Measurements from ENCODE around the gene EPSTI1. TPM values are rescaled to one million over a fixed set of nuclear protein-coding genes. Genes with fewer than 3 reads are reported as not detected.

The EPSTI1 gene
- polyA plus RNA-seq, 1 donor from 2014 or later: not detected

- H3K4me2 ChIP-seq (ENCODE audit: low read length): no peak overlapping the region
- H3K9me3 ChIP-seq (ENCODE audit: low read length): no peaks in the 10 kb centered on the region
- no peak for TF ChIP-seq CTCF (IDR thresholded peaks at IDR 0.05; ENCODE audit: poor library complexity, severe bottlenecking)
- no peak for TF ChIP-seq POLR2AphosphoS5 (IDR thresholded peaks at IDR 0.05)
- TF ChIP-seq SMC3 (conservative IDR thresholded peaks at IDR 0.05; ENCODE audit: poor library complexity): no peak
- no peak for TF ChIP-seq MXI1 (conservative IDR thresholded peaks at IDR 0.05; ENCODE audit: poor library complexity, severe bottlenecking)
- no peak for TF ChIP-seq RAD21 (conservative IDR thresholded peaks at IDR 0.05)
- TF ChIP-seq, protein P1, sequence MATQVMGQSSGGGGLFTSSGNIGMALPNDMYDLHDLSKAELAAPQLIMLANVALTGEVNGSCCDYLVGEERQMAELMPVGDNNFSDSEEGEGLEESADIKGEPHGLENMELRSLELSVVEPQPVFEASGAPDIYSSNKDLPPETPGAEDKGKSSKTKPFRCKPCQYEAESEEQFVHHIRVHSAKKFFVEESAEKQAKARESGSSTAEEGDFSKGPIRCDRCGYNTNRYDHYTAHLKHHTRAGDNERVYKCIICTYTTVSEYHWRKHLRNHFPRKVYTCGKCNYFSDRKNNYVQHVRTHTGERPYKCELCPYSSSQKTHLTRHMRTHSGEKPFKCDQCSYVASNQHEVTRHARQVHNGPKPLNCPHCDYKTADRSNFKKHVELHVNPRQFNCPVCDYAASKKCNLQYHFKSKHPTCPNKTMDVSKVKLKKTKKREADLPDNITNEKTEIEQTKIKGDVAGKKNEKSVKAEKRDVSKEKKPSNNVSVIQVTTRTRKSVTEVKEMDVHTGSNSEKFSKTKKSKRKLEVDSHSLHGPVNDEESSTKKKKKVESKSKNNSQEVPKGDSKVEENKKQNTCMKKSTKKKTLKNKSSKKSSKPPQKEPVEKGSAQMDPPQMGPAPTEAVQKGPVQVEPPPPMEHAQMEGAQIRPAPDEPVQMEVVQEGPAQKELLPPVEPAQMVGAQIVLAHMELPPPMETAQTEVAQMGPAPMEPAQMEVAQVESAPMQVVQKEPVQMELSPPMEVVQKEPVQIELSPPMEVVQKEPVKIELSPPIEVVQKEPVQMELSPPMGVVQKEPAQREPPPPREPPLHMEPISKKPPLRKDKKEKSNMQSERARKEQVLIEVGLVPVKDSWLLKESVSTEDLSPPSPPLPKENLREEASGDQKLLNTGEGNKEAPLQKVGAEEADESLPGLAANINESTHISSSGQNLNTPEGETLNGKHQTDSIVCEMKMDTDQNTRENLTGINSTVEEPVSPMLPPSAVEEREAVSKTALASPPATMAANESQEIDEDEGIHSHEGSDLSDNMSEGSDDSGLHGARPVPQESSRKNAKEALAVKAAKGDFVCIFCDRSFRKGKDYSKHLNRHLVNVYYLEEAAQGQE (IDR thresholded peaks at IDR 0.05; ENCODE audit: borderline replicate concordance): no peak
- no peak for TF ChIP-seq EZH2 (IDR thresholded peaks at IDR 0.05; ENCODE audit: borderline replicate concordance, insufficient read depth, low read length, poor library complexity, severe bottlenecking)
- TF ChIP-seq EP300 (conservative IDR thresholded peaks at IDR 0.05; ENCODE audit: poor library complexity, severe bottlenecking): no peak
- no peak for TF ChIP-seq TAF1 (IDR thresholded peaks at IDR 0.05; ENCODE audit: low read depth)
- H3K27me3 ChIP-seq (ENCODE audit: insufficient read depth, low read depth, low read length): no peaks in the 10 kb centered on the region
- H3K36me3 ChIP-seq (ENCODE audit: insufficient read depth, low read length): no peaks in the 10 kb centered on the region
- no peaks in the 10 kb centered on the region for H3K9me2 ChIP-seq (ENCODE audit: insufficient read depth, low read length)
- H3K4me3 ChIP-seq (ENCODE audit: low read length): no peak overlapping the region
- H2AFZ ChIP-seq (ENCODE audit: low read depth, low read length): no peak overlapping the region
- H4K20me1 ChIP-seq (ENCODE audit: insufficient read depth): no peaks in the 10 kb centered on the region
- no peaks in the 10 kb centered on the region for H3K79me2 ChIP-seq (replicated peaks; ENCODE audit: insufficient read depth, low read length)
- H3K9ac ChIP-seq (ENCODE audit: low read length): no peak overlapping the region
- no peaks in the 10 kb centered on the region for H3F3A ChIP-seq (ENCODE audit: insufficient read depth, low read length, poor library complexity, severe bottlenecking)
- H3K27ac ChIP-seq (ENCODE audit: low read length): no peak overlapping the region
Measured at GRCh38 chr13:42947925-42948324, 44.1 kb downstream of the EPSTI1 start.

DNA sequence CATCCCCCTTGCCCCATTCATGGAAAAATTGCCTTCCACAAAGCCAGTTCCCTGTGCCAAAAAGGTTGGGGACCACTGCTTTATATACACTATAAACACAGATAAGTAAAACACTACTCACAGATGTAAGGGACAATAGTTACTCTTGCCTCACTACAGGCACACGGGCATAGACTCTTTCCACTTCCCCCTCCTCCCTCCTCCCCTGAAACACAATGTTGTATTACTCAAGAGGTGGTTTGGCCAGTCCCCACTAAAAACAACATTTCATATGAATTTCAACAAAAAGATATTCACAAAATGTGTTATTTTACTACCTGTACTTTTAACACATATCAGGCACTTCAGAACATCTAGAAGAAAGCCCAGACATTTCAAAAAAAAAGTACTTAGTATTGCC lies 45.1 kb downstream of the EPSTI1 start:
- TF ChIP-seq CTCF (IDR thresholded peaks at IDR 0.05; ENCODE audit: poor library complexity, severe bottlenecking) (no peak), RAD21 (conservative IDR thresholded peaks at IDR 0.05) (no peak), TAF1 (IDR thresholded peaks at IDR 0.05; ENCODE audit: low read depth) (no peak), POLR2AphosphoS5 (IDR thresholded peaks at IDR 0.05) (no peak), SMC3 (conservative IDR thresholded peaks at IDR 0.05; ENCODE audit: poor library complexity) (no peak), EP300 (conservative IDR thresholded peaks at IDR 0.05; ENCODE audit: poor library complexity, severe bottlenecking) (no peak), MXI1 (conservative IDR thresholded peaks at IDR 0.05; ENCODE audit: poor library complexity, severe bottlenecking) (no peak), EZH2 (IDR thresholded peaks at IDR 0.05; ENCODE audit: borderline replicate concordance, insufficient read depth, low read length, poor library complexity, severe bottlenecking) (no peak)
- TF ChIP-seq, protein P1 (IDR thresholded peaks at IDR 0.05; ENCODE audit: borderline replicate concordance): no peak
- Histone ChIP-seq H4K20me1 (ENCODE audit: insufficient read depth) (no peaks in the 10 kb centered on the region), H3K36me3 (ENCODE audit: insufficient read depth, low read length) (no peaks in the 10 kb centered on the region), H2AFZ (ENCODE audit: low read depth, low read length) (no peak overlapping the region), H3K9me2 (ENCODE audit: insufficient read depth, low read length) (no peaks in the 10 kb centered on the region), H3F3A (ENCODE audit: insufficient read depth, low read length, poor library complexity, severe bottlenecking) (no peaks in the 10 kb centered on the region), H3K9ac (ENCODE audit: low read length) (no peak overlapping the region), H3K9me3 (ENCODE audit: low read length) (no peaks in the 10 kb centered on the region), H3K27me3 (ENCODE audit: insufficient read depth, low read depth, low read length) (no peaks in the 10 kb centered on the region), H3K27ac (ENCODE audit: low read length) (no peak overlapping the region), H3K4me2 (ENCODE audit: low read length) (no peak overlapping the region), H3K4me3 (ENCODE audit: low read length) (no peak overlapping the region), H3K79me2 (replicated peaks; ENCODE audit: insufficient read depth, low read length) (no peaks in the 10 kb centered on the region)
